ENCODE measurements around the gene RBMXL3. TPM values are rescaled to one million over a fixed set of nuclear protein-coding genes. Genes with fewer than 3 reads are reported as not detected.

Gene RBMXL3
- total RNA-seq, 4 donors from 2014 or later = not detected

Other genes starting within 250 kb of the RBMXL3 start
- 1 to 10 TPM in 3 of 4 donors, not detected in 1; 1.1 to 3.8 (median 1.2) TPM for gene IL13RA2, start 171.8 kb upstream of the RBMXL3 start, total RNA-seq
- gene LRCH2, start 44.7 kb downstream of the RBMXL3 start, total RNA-seq = 10 to 100 TPM in 1 of 4 donors, 1 to 10 TPM in 3; 4.6 to 10.2 (median 5.6) TPM
- gene LUZP4, start 100.3 kb downstream of the RBMXL3 start, total RNA-seq = not detected

Data from thyroid gland (tissue), 4 donors.